CD8-positive, alpha-beta memory T cell (primary cell): ENCODE measurements around the gene RAD54L2. TPM values are rescaled to one million over a fixed set of nuclear protein-coding genes. Genes with fewer than 3 reads are reported as not detected.
"Not testable (repeated sequence)": the region's sequence is repeated elsewhere in the genome, so short reads cannot be mapped to it uniquely, and the experiment has no call there.

Source experiments
- CTCF ChIA-PET: fragments of 350-600 bp; sonication (Branson Sonifier 250); formaldehyde crosslinking; loops from one replicate; lab custom pipeline; 2021; ENCODE audit warnings: antibody characterized with exemption; lab: Charles Lee
- POLR2A ChIA-PET: fragments of 350-600 bp; sonication (Branson Sonifier 250); formaldehyde crosslinking; loops from one replicate; lab custom pipeline; 2021; ENCODE audit warnings: antibody characterized with exemption; lab: Charles Lee
- DNase-seq, 5 donors: peaks; one replicate each; pipeline versions ENCODE4 v3.0.0 to v3.0.0-alpha.2; 2020 to 2022; ENCODE audit warnings: mixed read lengths in 1 of 5
- H3K27ac ChIP-seq: one replicate; pipeline ENCODE4 v1.7.0; 2013; ENCODE audit warnings: low read depth, mild to moderate bottlenecking, low read length, moderate library complexity
- H3K27me3 ChIP-seq: 2 replicates; pipeline ENCODE4 v1.7.0; 2013; ENCODE audit warnings: low read length, mild to moderate bottlenecking; ENCODE audit not compliant: insufficient read depth, poor library complexity, severe bottlenecking
- H3K36me3 ChIP-seq: 2 replicates; pipeline ENCODE4 v1.7.0; 2013; ENCODE audit warnings: mild to moderate bottlenecking, low read length, moderate library complexity; ENCODE audit not compliant: insufficient read depth
- H3K4me1 ChIP-seq: 2 replicates; pipeline ENCODE4 v1.7.0; 2013; ENCODE audit warnings: mild to moderate bottlenecking, low read length, moderate library complexity; ENCODE audit not compliant: insufficient read depth
- H3K4me3 ChIP-seq: 2 replicates; pipeline ENCODE4 v1.7.0; 2013; ENCODE audit warnings: mild to moderate bottlenecking, low read length
- H3K9me3 ChIP-seq: 2 replicates; pipeline ENCODE4 v1.7.0; 2013; ENCODE audit warnings: mild to moderate bottlenecking, low read length
- H3K27ac Mint-ChIP-seq, 8 donors: one replicate each; pipeline ENCODE4 v1.8.0; 2020 to 2021; ENCODE audit warnings: mixed read lengths in 8 of 8, mild to moderate bottlenecking in 6 of 8, inconsistent platforms in 3 of 8, moderate library complexity in 3 of 8
- H3K27me3 Mint-ChIP-seq, 2 donors: one replicate each; pipeline ENCODE4 v1.8.0; 2020 to 2021; ENCODE audit warnings: mixed read lengths in 2 of 2, mild to moderate bottlenecking in 1 of 2, moderate library complexity in 1 of 2
- H3K36me3 Mint-ChIP-seq, 3 donors: one replicate each; pipeline ENCODE4 v1.8.0; 2020 to 2021; ENCODE audit warnings: mixed read lengths in 3 of 3, inconsistent platforms in 1 of 3, mild to moderate bottlenecking in 1 of 3
- H3K4me1 Mint-ChIP-seq, 3 donors: one replicate each; pipeline ENCODE4 v1.8.0; 2020 to 2021; ENCODE audit warnings: mixed read lengths in 3 of 3, inconsistent platforms in 1 of 3, mild to moderate bottlenecking in 1 of 3
- H3K4me3 Mint-ChIP-seq, 7 donors: one replicate each; pipeline ENCODE4 v1.8.0; 2020 to 2021; ENCODE audit warnings: mixed read lengths in 7 of 7, mild to moderate bottlenecking in 6 of 7, moderate library complexity in 4 of 7, inconsistent platforms in 2 of 7
- H3K9me3 Mint-ChIP-seq, 5 donors: one replicate each; pipeline ENCODE4 v1.8.0; 2020 to 2022; ENCODE audit warnings: mixed read lengths in 5 of 5, mild to moderate bottlenecking in 3 of 5, moderate library complexity in 2 of 5, inconsistent platforms in 1 of 5
- polyA plus RNA-seq: library from polyadenylated mRNA; unstranded; fragments of 300-500 nt; fragmentation: Illumina TruSeq; gene quantifications from one replicate; pipeline ENCODE4 v1.2.3, GENCODE V29; 2021
- total RNA-seq, 2 experiments: library from RNA; stranded (reverse); gene quantifications; one replicate each; pipeline ENCODE4 v1.2.3, GENCODE V29; 2021

The RAD54L2 gene
- total and polyA plus RNA-seq, 3 experiments from 2014 or later = 17.9 to 36.2 (median 35.3) TPM

DNA sequence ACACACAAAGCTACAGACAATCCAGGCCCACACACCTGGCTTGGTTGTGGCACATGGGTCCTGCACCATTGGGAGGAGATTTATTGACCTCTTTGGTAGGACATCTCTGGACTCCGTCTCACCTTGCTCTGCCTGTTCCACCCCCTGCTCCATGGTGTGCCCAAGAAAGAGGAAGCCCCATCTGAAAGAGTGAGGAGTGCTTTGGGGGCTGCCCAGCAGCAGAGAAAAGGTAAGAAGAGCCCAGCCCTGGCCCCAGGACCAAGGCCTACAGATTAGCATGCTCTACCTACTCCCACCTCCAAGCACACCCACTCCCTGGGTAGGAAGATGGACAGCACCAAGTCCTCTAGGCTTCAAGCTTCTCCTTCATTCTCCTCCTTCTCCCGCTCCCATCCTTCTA is 35.5 kb upstream of the RAD54L2 start:
- Histone ChIP-seq H3K4me1 (peaks cover 11% of the 10 kb centered on the region), H3K9me3 (no peaks in the 10 kb centered on the region), H3K27ac (no peak overlapping the region), H3K4me3 (no peak overlapping the region), H3K36me3 (no peaks in the 10 kb centered on the region), H3K27me3 (no peaks in the 10 kb centered on the region)
- POLR2A ChIA-PET = no interaction called here
- CTCF ChIA-PET = interaction anchor here (1.4 to 6.5 kb wide), 5 partner anchors 113 to 296 kb away, joined by 3 to 188 read pairs (median 23); partner anchors contain the start of gene TEX264
- H3K4me3 Mint-ChIP-seq = no peak overlapping the region
- no peak for DNase-seq
- H3K36me3 Mint-ChIP-seq = peaks cover 0 to 8% (median 0%) of the 10 kb centered on the region in 3 donors
- peaks cover 18 to 29% (median 28%) of the 10 kb centered on the region in 3 donors for H3K4me1 Mint-ChIP-seq
- H3K27ac Mint-ChIP-seq = no peak overlapping the region
- H3K27me3 Mint-ChIP-seq = peaks cover 0 to 5% of the 10 kb centered on the region in 2 donors
- peaks cover 0 to 1% (median 0%) of the 10 kb centered on the region in 5 donors for H3K9me3 Mint-ChIP-seq

- no peak overlapping the region for H3K27ac ChIP-seq
- POLR2A ChIA-PET = no interaction called here
Observed at GRCh38 chr3:51508255-51508654, 30.3 kb upstream of the RAD54L2 start.

DNA sequence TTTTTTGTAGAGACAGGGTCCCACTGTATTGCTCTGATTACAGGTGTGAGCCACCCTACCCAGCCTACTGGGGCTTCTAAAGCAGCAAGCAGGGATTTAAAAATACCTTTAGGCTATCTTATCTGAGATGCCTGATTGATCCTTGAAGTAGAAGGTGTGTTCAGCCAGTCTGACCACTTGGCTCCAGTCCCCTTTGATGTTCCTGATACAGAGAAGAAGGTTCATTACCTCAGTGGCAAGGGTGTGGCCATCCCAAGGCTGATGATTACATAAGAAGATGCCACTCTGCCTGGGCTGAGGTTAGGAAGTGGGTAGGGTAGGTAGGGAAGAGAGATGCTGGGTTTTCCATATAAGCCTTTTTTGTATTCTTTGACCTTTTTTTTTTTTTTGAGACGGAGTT is 27.5 kb upstream of the RAD54L2 start:
- Histone ChIP-seq H3K36me3 (no peaks in the 10 kb centered on the region), H3K4me1 (no peaks in the 10 kb centered on the region), H3K27me3 (no peaks in the 10 kb centered on the region), H3K27ac (no peak overlapping the region), H3K4me3 (no peak overlapping the region), H3K9me3 (no peaks in the 10 kb centered on the region)
- POLR2A ChIA-PET = interaction anchor here (0.6 kb wide), 1 partner anchor 11 kb away, joined by 6 read pairs; no protein-coding TSS in a partner anchor
- DNase-seq = no peak
- Mint-ChIP-seq H3K4me1 (no peaks in the 10 kb centered on the region), H3K27me3 (peaks cover 0 to 3% of the 10 kb centered on the region in 2 donors), H3K27ac (no peak overlapping the region), H3K9me3 (no peaks in the 10 kb centered on the region), H3K4me3 (no peak overlapping the region), H3K36me3 (no peaks in the 10 kb centered on the region)
- CTCF ChIA-PET = interaction anchor here (1.3 to 1.9 kb wide), 3 partner anchors 9 to 170 kb away, joined by 3 to 7 read pairs (median 7); partner anchors contain the start of gene DCAF1

More at GRCh38 chr3:51508255-51508654, 30.3 kb upstream of the RAD54L2 start:
- Mint-ChIP-seq H3K27me3 (peaks cover 0 to 2% of the 10 kb centered on the region in 2 donors), H3K27ac (no peak overlapping the region), H3K9me3 (no peaks in the 10 kb centered on the region), H3K4me3 (no peak overlapping the region), H3K36me3 (no peaks in the 10 kb centered on the region), H3K4me1 (no peaks in the 10 kb centered on the region)
- Histone ChIP-seq H3K9me3 (no peaks in the 10 kb centered on the region), H3K4me3 (no peak overlapping the region), H3K36me3 (no peaks in the 10 kb centered on the region), H3K27me3 (no peaks in the 10 kb centered on the region), H3K4me1 (no peaks in the 10 kb centered on the region)
- DNase-seq = no peak
- CTCF ChIA-PET = interaction anchor here (2.2 kb wide), 1 partner anchor 172 kb away, joined by 5 read pairs; no protein-coding TSS in a partner anchor

GRCh38 chr3:51514210-51514609 is 24.3 kb upstream of the RAD54L2 start:
- H3K4me3 Mint-ChIP-seq = no peak overlapping the region
- Histone ChIP-seq H3K27me3 (no peaks in the 10 kb centered on the region), H3K36me3 (no peaks in the 10 kb centered on the region), H3K9me3 (no peaks in the 10 kb centered on the region), H3K27ac (no peak overlapping the region), H3K4me1 (no peaks in the 10 kb centered on the region), H3K4me3 (no peak overlapping the region)
- no peak overlapping the region for H3K27ac Mint-ChIP-seq
- CTCF ChIA-PET = no interaction called here
- POLR2A ChIA-PET = no interaction called here
- H3K36me3 Mint-ChIP-seq = no peaks in the 10 kb centered on the region
- H3K9me3 Mint-ChIP-seq = no peaks in the 10 kb centered on the region
- DNase-seq = no peak
- peaks cover 0 to 3% of the 10 kb centered on the region in 2 donors for H3K27me3 Mint-ChIP-seq
- no peaks in the 10 kb centered on the region for H3K4me1 Mint-ChIP-seq

GRCh38 chr3:51519848-51520247 is 18.7 kb upstream of the RAD54L2 start:
- Histone ChIP-seq H3K27ac (no peak overlapping the region), H3K27me3 (no peaks in the 10 kb centered on the region), H3K36me3 (no peaks in the 10 kb centered on the region), H3K4me3 (no peak overlapping the region), H3K9me3 (no peaks in the 10 kb centered on the region), H3K4me1 (no peaks in the 10 kb centered on the region)
- peaks cover 0 to 8% (median 3%) of the 10 kb centered on the region in 3 donors for H3K4me1 Mint-ChIP-seq
- POLR2A ChIA-PET = no interaction called here
- no peak overlapping the region for H3K27ac Mint-ChIP-seq
- no peak overlapping the region for H3K4me3 Mint-ChIP-seq
- CTCF ChIA-PET = no interaction called here
- H3K36me3 Mint-ChIP-seq = peaks cover 0 to 4% (median 0%) of the 10 kb centered on the region in 3 donors
- no peak for DNase-seq
- no peaks in the 10 kb centered on the region for H3K9me3 Mint-ChIP-seq
- peaks cover 2 to 3% of the 10 kb centered on the region in 2 donors for H3K27me3 Mint-ChIP-seq

DNA sequence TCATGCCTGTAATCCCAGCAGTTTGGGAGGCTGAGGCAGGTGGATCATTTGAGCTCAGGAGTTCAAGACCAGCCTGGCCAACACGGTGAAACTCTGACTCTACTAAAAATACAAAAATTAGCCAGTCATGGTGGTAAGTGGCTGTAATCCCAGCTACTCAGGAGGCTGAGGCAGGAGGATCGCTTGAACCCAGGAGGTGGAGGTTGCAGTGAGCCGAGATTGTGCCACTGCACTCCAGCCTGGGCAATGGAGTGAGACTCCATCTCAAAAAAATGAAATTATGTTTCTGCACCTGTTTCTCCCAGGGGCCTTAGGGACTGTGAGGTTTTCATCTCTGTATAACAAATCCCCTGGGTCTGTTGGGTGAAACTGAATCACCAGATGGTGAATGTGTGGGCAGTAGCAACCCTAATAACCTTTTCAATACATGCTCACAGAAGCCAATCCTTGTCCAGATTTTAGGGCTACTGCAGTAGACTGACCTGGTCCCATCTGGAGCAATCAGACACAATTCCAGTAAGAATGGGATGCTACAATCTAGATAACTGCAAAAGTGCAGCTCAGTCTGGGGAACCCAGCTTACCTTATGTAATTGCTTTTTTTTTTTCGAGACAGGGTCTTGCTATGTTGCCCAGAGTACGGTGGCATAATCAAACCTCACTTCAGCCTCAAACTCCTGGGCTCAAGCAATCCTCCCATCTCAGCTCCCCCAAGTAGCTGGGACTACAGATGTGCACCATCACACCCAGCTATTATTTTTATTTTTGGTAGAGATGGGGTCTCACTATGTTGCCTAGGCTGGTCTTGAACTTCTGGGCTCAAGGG is 17.4 kb upstream of the RAD54L2 start:
- POLR2A ChIA-PET = interaction anchor here (0.6 kb wide), 1 partner anchor 10 kb away, joined by 6 read pairs; no protein-coding TSS in a partner anchor
- H3K4me1 Mint-ChIP-seq, H3K27ac ChIP-seq, H3K27me3 ChIP-seq, H3K27me3 Mint-ChIP-seq, CTCF ChIA-PET, H3K4me3 Mint-ChIP-seq, DNase-seq, H3K4me1 ChIP-seq, H3K9me3 ChIP-seq, H3K9me3 Mint-ChIP-seq, H3K36me3 ChIP-seq, H3K36me3 Mint-ChIP-seq, H3K4me3 ChIP-seq: not testable (repeated sequence)
- H3K27ac Mint-ChIP-seq = peak overlapping the region in 1 of 8 donors; percentile 14

DNA sequence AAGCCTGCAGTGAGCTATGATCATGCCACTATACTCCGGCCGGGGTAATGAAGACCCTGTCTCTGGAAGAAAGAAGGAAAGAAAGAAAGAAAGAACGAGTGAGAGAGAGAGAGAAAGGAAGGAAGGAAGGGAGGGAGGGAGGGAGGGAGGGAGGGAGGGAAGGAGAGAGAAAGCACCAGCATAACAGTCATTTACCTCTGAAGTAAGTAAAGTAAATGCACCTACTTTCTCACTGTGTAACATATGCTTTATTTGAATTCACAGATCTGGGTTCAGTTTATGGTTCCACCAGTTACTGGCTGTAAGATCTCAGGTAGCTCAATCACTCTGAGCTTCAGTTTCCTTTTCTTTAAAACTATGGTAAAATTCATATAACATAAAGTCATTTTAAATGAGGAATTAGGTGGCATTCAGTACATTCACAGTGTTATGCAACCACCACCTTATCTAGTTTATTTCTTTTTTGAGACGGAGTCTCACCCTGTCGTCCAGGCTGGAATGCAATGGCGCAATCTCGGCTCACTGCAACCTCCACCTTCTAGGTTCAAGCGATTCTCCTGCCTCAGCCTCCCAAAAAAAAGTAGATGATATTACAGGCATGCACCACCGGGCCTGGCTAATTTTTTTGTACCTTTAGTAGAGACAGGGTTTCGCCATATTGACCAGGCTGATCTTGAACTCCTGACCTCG is 16.1 kb upstream of the RAD54L2 start:
- no peak overlapping the region for H3K4me3 ChIP-seq
- H3K27me3 ChIP-seq = no peaks in the 10 kb centered on the region
- H3K27ac ChIP-seq = no peak overlapping the region
- CTCF ChIA-PET = interaction anchor here (1.1 to 1.2 kb wide), 2 partner anchors 17 to 20 kb away, joined by 3 to 4 read pairs; partner anchors contain the start of gene RAD54L2
- H3K36me3 ChIP-seq = no peaks in the 10 kb centered on the region
- H3K27me3 Mint-ChIP-seq = peaks cover 2 to 3% of the 10 kb centered on the region in 2 donors
- H3K4me1 Mint-ChIP-seq = peaks cover 0 to 8% (median 3%) of the 10 kb centered on the region in 3 donors
- H3K4me1 ChIP-seq = no peaks in the 10 kb centered on the region
- no peaks in the 10 kb centered on the region for H3K9me3 Mint-ChIP-seq
- H3K27ac Mint-ChIP-seq = peak overlapping the region in 2 of 8 donors; percentile 47 to 62
- H3K4me3 Mint-ChIP-seq = no peak overlapping the region
- H3K36me3 Mint-ChIP-seq = peaks cover 0 to 4% (median 0%) of the 10 kb centered on the region in 3 donors
- DNase-seq = no peak
- POLR2A ChIA-PET = no interaction called here
- H3K9me3 ChIP-seq = no peaks in the 10 kb centered on the region

DNA sequence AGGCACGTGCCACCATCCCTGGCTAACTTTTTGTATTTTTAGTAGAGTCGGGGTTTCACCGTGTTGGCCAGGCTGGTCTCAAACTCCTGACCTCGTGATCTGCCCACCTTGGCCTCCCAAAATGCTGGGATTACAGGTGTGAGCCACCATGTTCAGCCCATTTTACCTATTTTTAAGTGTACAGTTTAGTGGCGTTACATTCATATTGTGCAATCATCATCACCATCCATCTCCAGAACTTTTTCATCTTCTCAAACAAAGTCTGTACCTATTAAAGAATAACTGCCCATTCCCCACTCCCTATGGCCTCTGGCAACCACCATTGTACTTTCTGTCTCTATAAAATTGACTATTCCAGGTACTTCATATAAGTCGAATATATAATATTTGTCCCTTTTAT is 13.6 kb upstream of the RAD54L2 start:
- H3K4me3 Mint-ChIP-seq, H3K36me3 ChIP-seq, H3K27me3 Mint-ChIP-seq, H3K4me1 ChIP-seq, H3K4me3 ChIP-seq, CTCF ChIA-PET, DNase-seq, H3K27ac ChIP-seq, POLR2A ChIA-PET, H3K9me3 Mint-ChIP-seq, H3K4me1 Mint-ChIP-seq, H3K36me3 Mint-ChIP-seq, H3K9me3 ChIP-seq, H3K27me3 ChIP-seq, H3K27ac Mint-ChIP-seq: not testable (repeated sequence)
